ENCODE data around the gene SNED1.

DNA sequence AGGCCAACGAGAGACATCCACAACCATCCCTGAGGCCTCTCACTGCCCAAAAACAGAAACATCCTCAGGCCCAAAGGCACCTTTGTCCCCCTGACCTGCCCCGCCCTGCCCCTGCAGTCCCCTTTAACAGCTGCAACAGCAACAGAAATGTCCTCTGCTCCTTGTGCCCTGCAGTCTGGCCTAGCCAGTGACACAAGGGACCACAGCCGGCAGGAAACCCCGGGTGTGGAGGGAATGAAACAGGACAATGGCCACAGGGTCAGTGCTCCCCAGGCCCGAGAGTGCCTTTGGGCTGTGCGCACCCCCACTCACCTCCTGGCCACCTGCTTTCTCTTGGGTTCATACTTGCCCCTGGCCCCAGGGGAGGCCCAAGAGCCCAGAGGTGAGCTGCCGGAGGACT, 35.6 kb downstream of the SNED1 start:
- TF ChIP-seq, protein P1, sequence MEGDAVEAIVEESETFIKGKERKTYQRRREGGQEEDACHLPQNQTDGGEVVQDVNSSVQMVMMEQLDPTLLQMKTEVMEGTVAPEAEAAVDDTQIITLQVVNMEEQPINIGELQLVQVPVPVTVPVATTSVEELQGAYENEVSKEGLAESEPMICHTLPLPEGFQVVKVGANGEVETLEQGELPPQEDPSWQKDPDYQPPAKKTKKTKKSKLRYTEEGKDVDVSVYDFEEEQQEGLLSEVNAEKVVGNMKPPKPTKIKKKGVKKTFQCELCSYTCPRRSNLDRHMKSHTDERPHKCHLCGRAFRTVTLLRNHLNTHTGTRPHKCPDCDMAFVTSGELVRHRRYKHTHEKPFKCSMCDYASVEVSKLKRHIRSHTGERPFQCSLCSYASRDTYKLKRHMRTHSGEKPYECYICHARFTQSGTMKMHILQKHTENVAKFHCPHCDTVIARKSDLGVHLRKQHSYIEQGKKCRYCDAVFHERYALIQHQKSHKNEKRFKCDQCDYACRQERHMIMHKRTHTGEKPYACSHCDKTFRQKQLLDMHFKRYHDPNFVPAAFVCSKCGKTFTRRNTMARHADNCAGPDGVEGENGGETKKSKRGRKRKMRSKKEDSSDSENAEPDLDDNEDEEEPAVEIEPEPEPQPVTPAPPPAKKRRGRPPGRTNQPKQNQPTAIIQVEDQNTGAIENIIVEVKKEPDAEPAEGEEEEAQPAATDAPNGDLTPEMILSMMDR (IDR thresholded peaks at IDR 0.05; ENCODE audit: low read length): no peak
- TF ChIP-seq EZH2 (optimal IDR thresholded peaks at IDR 0.05; ENCODE audit: low read depth, low read length) (no peak), EZH2phosphoT487 (IDR thresholded peaks at IDR 0.05; ENCODE audit: low read length) (no peak)
